Transverse colon (tissue), 4 donors: ENCODE results near the gene DIAPH3. TPM values are rescaled to one million over a fixed set of nuclear protein-coding genes. Genes with fewer than 3 reads are reported as not detected.

ENCODE experiments used
- DNase-seq: peaks from one replicate; pipeline ENCODE4 v3.0.0-alpha.2; 2019
- H3K27ac ChIP-seq, 4 donors: fragments of 200-600 bp; sonication (generic); 2 replicates each; pipeline ENCODE4 v1.5.1; 2016 to 2018; ENCODE audit warnings: inconsistent platforms in 4 of 4
- H3K27me3 ChIP-seq: fragments of 200-600 bp; sonication (generic); 2 replicates; pipeline ENCODE4 v1.5.1; 2017; ENCODE audit warnings: inconsistent platforms
- H3K36me3 ChIP-seq, 4 donors: fragments of 200-600 bp; sonication (generic); 2 replicates each; pipeline ENCODE4 v1.5.1; 2017 to 2019; ENCODE audit warnings: inconsistent platforms in 4 of 4
- H3K4me1 ChIP-seq, 4 donors: fragments of 200-600 bp; sonication (generic); 2 replicates each; pipeline ENCODE4 v1.5.1; 2017 to 2020; ENCODE audit warnings: inconsistent platforms in 4 of 4
- H3K4me3 ChIP-seq, 4 donors: fragments of 200-600 bp; sonication (generic); 1 replicate in 1 of 4; 2 replicates in 3 of 4; pipeline versions ENCODE4 v1.5.1 to v1.6.1; 2017 to 2019; ENCODE audit warnings: inconsistent platforms in 4 of 4
- H3K9me3 ChIP-seq, 2 donors: fragments of 200-600 bp; sonication (generic); 2 replicates each; pipeline ENCODE4 v1.5.1; 2017 to 2019; ENCODE audit warnings: inconsistent platforms in 2 of 2
- EP300 ChIP-seq: sonication (generic); formaldehyde crosslinking; IDR thresholded peaks from one replicate; pipeline ENCODE4 v1.6.1; 2017; ENCODE audit warnings: antibody characterized with exemption, low read depth
- POLR2A ChIP-seq: fragments of 450-650 bp; IDR thresholded peaks from one replicate; pipeline ENCODE4 v1.6.1; 2016; ENCODE audit warnings: antibody characterized with exemption, mild to moderate bottlenecking, moderate library complexity
- POLR2AphosphoS5 ChIP-seq, 3 donors: sonication (generic); formaldehyde crosslinking; IDR thresholded peaks; one replicate each; pipeline ENCODE4 v1.6.1; 2016; ENCODE audit warnings: antibody characterized with exemption in 3 of 3
- WGBS, 2 donors: methylation state at CpG; one replicate each; pipeline ENCODE4 v1.1.5; 2018; ENCODE audit warnings: low coverage in 1 of 2; 5-methylcytosine and 5-hydroxymethylcytosine counted together
- in situ Hi-C, 4 donors: fragments of 200-750 bp; cut with MboI; loops; one replicate each; pipeline versions ENCODE4 v1.15.0 to v1.15.1; 2017; ENCODE audit warnings: low sequenced_read_pairs in 3 of 4, low pct_ligation_motif_present in 1 of 4, low pct_unique_long_range_greater_than_20kb in 1 of 4
- intact Hi-C: fragments of 100-400 bp; cut with DNase I; formaldehyde crosslinking; loops from one replicate; pipeline ENCODE4 v1.15.1; 2023; ENCODE audit warnings: low total_unique reads
- total RNA-seq, 4 donors: library from RNA; depleted of rRNA; stranded (reverse); fragments of >200 nt; gene quantifications; one replicate each; pipeline ENCODE4 v1.1.0, GENCODE V29; 2016
- TF ChIP-seq, protein P1 (sequence below), 5 experiments: fragments of 200-600 bp in 3 of 5; fragments of 450-650 bp in 2 of 5; sonication (generic) in 3 of 5; IDR thresholded peaks; 1 replicate in 2 of 5; 2 replicates in 3 of 5; pipeline ENCODE4 v1.5.1; 2016 to 2017; ENCODE audit warnings: antibody characterized with exemption in 5 of 5, inconsistent platforms in 3 of 5, mild to moderate bottlenecking in 2 of 5, moderate library complexity in 1 of 5

Gene DIAPH3
- total RNA-seq, 4 donors from 2014 or later: 0.95 to 1.6 (median 1.2) TPM

DNA sequence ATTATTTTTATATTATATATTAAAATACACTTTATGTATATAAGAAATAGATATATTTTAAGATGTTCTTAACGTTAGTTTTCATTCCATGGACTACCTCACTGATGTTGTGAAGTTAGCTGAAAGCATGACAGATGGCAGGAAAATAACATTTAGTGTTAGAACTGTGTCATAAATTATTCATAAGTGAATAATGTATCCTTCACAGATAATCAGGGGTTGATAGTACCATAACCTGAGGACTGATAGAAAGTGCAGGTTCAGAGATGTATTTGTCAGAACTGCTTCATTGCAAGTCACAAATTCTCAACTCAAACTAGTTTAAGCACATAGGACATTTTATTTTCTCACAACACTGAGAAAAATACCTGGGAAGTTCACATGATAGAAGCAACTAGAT lies 14.6 kb upstream of the DIAPH3 start:
- H3K4me1 ChIP-seq: no peaks in the 10 kb centered on the region
- TF ChIP-seq POLR2A (no peak), POLR2AphosphoS5 (IDR thresholded peaks at IDR 0.05) (no peak), EP300 (no peak)
- TF ChIP-seq, protein P1, sequence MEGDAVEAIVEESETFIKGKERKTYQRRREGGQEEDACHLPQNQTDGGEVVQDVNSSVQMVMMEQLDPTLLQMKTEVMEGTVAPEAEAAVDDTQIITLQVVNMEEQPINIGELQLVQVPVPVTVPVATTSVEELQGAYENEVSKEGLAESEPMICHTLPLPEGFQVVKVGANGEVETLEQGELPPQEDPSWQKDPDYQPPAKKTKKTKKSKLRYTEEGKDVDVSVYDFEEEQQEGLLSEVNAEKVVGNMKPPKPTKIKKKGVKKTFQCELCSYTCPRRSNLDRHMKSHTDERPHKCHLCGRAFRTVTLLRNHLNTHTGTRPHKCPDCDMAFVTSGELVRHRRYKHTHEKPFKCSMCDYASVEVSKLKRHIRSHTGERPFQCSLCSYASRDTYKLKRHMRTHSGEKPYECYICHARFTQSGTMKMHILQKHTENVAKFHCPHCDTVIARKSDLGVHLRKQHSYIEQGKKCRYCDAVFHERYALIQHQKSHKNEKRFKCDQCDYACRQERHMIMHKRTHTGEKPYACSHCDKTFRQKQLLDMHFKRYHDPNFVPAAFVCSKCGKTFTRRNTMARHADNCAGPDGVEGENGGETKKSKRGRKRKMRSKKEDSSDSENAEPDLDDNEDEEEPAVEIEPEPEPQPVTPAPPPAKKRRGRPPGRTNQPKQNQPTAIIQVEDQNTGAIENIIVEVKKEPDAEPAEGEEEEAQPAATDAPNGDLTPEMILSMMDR (IDR thresholded peaks at IDR 0.05): no peak
- H3K27me3 ChIP-seq: no peaks in the 10 kb centered on the region
- no peaks in the 10 kb centered on the region for H3K36me3 ChIP-seq
- no peaks in the 10 kb centered on the region for H3K9me3 ChIP-seq
- no peak for DNase-seq
- 73 to 81% methylated on average over 1 of the region's 1 CpG for WGBS, 2 donors
- no peak overlapping the region for H3K4me3 ChIP-seq
- in situ Hi-C loops (no loop called here), intact Hi-C loops (no loop called here)
- no peak overlapping the region for H3K27ac ChIP-seq

DNA sequence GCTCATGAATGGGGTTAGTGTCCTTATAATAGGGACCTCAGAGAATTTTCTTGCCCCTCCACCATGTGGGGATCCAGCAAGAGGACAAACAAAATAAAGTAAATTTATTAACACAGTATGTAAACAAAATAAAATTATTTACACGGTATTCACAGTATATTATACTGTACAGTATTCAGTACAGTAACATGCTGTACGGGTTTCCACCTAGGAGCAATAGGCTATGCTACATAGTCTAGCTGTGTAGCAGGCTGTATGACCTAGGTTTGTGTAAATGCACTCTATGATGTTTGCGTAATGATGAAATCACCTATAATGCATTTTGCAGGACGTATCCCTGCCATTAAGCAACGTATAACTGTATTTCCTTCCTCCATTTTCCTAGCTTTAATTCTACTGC lies 11.8 kb upstream of the DIAPH3 start:
- Histone ChIP-seq H3K27ac (no peak overlapping the region), H3K36me3 (no peaks in the 10 kb centered on the region), H3K4me3 (no peak overlapping the region), H3K9me3 (no peaks in the 10 kb centered on the region), H3K4me1 (no peaks in the 10 kb centered on the region), H3K27me3 (no peaks in the 10 kb centered on the region)
- in situ Hi-C loops: no loop called here
- TF ChIP-seq EP300 (no peak), POLR2A (no peak), POLR2AphosphoS5 (IDR thresholded peaks at IDR 0.05) (no peak)
- TF ChIP-seq, protein P1 (IDR thresholded peaks at IDR 0.05): no peak
- WGBS, 2 donors: 76 to 83% methylated on average over 5 of the region's 5 CpGs
- intact Hi-C loops: no loop called here
- DNase-seq: no peak

DNA sequence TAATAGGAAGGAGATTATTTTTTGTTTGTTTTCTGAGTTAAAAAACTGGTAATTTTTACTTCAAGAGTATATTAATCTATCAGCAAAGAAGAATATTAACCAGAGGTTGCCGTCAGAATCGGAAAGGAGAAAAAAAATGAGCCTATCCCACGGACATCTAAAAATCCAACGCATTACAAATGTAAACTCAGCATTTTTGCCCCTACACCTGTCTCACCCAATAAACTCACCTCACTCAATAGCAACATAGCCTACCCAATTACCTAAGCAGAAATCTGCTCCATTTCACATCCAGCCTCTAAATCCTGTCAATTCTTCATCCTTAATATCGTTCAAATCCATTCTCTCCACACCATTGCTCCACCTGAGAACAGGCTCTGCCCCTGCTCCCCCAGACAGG lies 10.4 kb upstream of the DIAPH3 start:
- intact Hi-C loops: no loop called here
- Histone ChIP-seq H3K27me3 (no peaks in the 10 kb centered on the region), H3K36me3 (no peaks in the 10 kb centered on the region), H3K4me1 (no peaks in the 10 kb centered on the region), H3K27ac (no peak overlapping the region), H3K4me3 (no peak overlapping the region), H3K9me3 (no peaks in the 10 kb centered on the region)
- no peak for DNase-seq
- TF ChIP-seq POLR2A (no peak), EP300 (no peak), POLR2AphosphoS5 (IDR thresholded peaks at IDR 0.05) (no peak)
- TF ChIP-seq, protein P1 (IDR thresholded peaks at IDR 0.05): no peak
- whole genome bisulfite sequencing, 2 donors: 85% methylated on average over 5 of the region's 5 CpGs
- in situ Hi-C loops: loop anchor here in 1 of 4 donors (25.0 kb wide), 1 partner anchor 213 kb away; the partner anchor contains the start of gene TDRD3

DNA sequence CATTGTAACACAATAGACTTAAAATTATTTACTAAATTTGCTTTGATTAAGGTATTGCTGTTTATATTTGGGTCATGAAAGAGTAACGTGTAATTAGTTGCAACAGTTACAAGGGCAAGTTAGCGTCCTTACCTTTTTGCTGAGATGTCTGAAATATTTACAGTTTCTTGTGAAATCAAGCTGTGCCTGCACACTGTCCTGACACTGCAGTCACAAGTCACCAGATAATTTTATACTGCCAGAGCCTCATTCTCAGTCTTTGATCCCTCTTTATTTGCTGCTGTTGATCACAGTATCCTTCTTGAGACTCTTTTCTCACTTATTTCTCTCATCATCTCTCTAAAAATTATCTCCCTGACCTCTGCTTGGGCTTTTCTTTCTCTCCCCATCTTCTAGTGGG lies 8.4 kb upstream of the DIAPH3 start:
- H3K9me3 ChIP-seq: no peaks in the 10 kb centered on the region
- in situ Hi-C loops: loop anchor here in 1 of 4 donors (25.0 kb wide), 1 partner anchor 215 kb away; the partner anchor contains the start of gene TDRD3
- no peaks in the 10 kb centered on the region for H3K27me3 ChIP-seq
- H3K4me1 ChIP-seq: no peaks in the 10 kb centered on the region
- DNase-seq: no peak
- intact Hi-C loops: no loop called here
- no peak for TF ChIP-seq POLR2AphosphoS5 (IDR thresholded peaks at IDR 0.05)
- TF ChIP-seq, protein P1 (IDR thresholded peaks at IDR 0.05): no peak
- TF ChIP-seq EP300: no peak
- no peak for TF ChIP-seq POLR2A
- H3K27ac ChIP-seq: no peak overlapping the region
- no peaks in the 10 kb centered on the region for H3K36me3 ChIP-seq
- 39 to 55% methylated on average over 2 of the region's 2 CpGs for WGBS, 2 donors
- H3K4me3 ChIP-seq: no peak overlapping the region
